Measurements from ENCODE around the gene ABI1.

ABI1 gene

DNA sequence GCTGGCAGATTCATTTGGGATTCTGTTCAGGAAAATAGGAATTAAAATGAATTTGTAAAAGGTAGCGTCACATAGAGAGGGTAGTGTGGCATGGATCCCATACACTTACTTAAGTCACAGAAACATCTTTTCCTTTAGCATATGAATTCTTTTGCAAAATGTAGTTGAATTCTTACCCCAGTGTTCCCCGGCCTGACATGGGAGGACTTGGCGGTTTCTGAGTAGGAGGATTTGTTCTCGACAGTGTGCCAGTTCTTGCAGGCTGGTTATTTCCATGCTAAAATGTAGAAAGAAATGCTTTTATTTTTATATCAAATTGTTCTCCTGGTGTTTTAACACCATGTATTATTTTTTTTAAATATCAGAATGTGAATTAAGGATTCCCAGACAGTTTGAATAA lies 90.7 kb downstream of the ABI1 start:
- DNase-seq (ENCODE audit: low spot score), result no peak

DNA sequence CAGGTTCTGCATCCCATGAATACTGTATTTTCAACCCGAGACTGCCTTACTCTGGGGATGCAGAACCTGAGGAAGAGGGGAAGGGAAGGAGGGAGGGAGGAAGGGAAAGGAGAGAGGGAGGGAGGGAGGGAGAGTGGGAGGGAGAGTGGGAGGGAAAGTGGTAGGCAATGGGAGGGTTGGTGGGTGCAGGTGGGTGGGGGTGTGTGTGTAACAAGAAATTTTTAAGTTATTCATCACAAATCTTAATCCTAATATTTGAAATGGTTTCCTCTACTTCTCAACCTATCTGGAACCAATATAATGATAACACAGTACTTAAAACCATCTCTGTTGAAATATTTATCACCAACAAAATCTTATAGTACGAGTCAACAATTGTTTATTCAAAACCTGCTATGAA lies 95.2 kb downstream of the ABI1 start:
- DNase-seq (ENCODE audit: low spot score), result no peak

DNA sequence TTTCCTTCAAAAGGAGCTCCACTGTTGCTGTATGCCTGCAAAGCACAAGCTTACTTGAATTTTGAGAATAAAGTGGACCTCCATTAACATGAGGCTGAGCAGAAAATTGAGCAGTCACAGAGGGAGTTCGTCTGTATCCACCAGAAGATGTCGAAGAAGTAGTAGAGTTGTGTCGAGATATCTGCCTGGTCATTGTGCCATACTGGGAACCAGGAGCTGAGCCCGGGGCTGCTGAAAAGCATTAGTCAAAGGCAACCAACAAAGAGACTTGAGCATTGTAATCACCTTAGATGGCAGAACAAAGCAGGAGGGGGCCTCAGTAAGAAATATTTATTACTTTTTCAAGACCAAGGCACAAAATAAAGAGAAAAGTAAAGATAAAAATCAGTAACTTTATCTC lies 101.8 kb downstream of the ABI1 start:
- DNase-seq (ENCODE audit: low spot score), result no peak

DNA sequence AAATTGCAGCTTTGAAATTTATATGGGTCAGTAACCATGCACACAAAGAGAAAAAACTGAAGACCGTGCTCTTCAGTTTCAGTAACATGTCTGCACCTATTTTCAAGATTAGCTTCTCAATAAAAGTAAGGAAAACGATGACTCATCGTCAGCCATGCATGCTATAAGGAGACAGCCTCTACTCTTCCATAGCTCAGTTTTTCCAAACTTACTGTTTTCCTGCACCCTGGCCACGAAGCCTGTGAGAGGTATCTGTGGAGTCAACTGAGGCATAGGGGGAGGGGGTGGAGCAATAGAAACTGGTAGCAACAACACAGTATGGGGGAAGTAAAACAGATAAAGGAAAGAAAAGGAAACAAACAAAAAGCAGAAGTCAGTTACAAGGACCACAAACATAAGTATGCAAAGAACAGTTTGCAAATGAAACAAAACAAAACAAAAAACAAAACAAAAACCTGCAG lies 105.3 kb downstream of the ABI1 start:
- no peak for DNase-seq (ENCODE audit: low spot score)

DNA sequence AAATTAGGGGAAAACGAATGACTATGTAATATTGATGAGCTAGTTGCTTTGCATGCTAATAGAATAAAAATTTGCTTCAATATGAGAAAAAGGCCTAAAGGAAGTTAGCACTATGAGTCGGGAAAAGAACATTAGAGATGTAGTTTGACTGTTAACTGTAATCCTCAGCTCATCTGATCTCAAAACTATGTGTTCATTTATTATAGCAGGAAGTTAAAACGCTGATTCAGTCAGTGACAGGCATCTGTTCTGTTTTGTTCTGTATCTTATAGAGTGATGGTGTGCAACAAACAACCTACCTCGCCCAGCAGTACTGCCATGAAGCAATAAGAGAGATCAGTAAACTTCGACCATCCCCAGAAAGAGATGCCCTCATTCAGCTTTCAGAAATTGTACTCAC lies 114.7 kb downstream of the ABI1 start:
- no peak for DNase-seq (ENCODE audit: low spot score)

DNA sequence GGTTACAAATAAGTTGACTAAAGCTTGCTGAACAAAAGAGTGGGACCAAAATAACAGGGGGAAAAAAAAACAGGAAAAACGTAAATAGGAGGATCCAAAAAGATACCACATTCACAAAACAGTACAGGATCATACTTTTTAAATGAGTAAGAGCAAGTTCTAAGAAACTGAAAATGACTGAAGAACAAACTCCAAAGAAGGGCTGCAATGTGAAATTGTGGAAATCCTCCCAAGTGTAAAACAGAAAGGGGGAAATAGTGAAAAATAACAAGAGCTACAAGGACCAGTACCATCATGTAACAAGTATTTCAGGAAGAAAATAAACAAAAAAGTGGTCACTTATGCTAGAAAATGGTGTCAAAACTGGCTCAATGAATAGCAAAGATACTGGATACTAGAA lies 116.9 kb downstream of the ABI1 start:
- DNase-seq (ENCODE audit: low spot score), result no peak

DNA sequence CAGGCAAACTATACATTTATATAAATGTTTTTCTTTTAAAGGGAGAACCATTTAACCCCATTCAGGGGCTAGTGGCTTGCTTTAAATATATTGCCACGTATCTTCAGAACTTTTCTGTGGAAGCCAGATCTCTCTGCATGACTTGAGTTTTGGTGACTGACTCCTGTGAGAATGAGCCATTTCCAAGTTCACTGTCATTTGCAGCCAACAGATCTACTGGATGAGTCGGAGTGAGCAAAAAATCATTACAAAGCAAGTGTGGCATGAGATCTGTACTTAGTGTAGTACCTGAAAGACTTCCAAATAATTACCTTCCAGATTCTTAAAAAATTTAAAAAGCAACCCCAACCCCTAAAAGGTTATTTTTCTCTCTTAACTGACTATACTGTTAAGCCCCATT lies 117.7 kb downstream of the ABI1 start:
- DNase-seq (ENCODE audit: low spot score), result no peak

DNA sequence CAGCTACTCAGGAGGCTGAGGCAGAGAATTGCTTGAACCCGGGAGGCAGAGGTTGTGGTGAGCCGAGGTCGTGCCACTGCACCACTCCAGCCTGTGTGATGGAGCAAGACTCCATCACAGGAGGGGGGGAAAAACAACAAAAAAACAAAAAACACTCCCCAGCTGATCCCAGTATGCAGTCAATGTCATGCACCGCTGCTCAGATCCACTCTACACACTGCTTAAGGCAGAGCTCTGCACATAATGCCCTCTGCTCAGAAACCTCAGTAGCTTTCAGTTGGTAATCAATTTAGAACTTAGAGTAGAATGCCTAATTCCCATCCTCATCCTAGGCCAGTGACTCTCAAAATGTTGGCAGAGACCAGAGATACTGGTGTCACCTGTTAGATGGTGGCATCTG lies 119.4 kb downstream of the ABI1 start:
- no peak for DNase-seq (ENCODE audit: low spot score)

DNA sequence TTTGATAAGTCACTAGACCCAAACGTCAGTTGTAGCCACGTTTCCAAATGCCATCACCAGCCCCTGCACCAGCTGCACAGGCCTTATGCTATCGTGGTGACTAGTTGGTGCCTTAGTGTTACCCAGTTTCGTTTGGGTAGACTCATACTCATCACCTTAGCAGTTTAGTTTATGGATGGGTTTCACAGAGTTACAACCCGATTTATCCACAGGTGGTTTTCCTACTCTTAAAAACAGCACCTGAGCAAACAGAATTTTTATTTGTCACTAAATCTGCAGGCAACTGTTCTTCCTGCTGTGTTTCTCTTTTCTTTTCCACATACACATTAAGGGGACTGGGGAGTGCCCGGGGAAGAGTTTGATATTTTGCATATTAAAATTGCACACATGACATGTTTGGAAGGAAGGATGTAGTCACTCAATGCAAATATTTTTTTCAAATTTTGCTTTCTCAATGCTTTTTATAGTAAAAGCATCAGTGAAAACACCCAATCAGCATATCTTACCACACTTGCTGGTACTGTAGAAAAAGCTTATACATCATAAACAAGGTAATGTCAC lies 121.6 kb downstream of the ABI1 start:
- DNase-seq (ENCODE audit: low spot score), result no peak

DNA sequence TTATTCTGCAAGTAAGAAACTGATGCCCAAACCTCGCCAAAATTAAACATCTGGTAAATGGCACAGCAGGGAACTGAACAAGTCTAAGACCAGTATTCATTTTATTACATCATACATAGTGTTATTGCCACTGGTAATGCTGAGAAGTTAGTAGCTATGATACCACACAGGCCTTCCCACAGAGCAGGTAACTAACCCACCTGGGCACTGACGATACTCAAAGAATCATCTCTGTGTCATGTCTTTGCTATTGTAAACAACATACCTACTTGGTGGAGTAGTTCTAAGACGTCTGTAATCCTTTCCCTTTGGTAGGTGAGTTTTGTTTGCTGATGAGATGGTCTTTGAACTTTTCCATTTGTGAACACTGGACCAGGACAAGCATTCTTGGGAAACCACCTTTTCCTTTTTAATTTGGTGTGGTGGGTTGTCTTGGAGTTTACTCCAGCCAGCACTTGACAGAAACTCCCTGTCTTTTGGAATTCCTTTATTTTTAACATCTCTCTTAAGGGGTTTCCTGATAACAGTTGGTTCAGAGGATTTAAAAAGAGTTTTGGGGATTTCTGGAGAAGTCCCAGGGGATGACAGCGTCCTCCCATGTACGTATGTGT lies 122.4 kb downstream of the ABI1 start:
- DNase-seq (ENCODE audit: low spot score), result no peak

DNA sequence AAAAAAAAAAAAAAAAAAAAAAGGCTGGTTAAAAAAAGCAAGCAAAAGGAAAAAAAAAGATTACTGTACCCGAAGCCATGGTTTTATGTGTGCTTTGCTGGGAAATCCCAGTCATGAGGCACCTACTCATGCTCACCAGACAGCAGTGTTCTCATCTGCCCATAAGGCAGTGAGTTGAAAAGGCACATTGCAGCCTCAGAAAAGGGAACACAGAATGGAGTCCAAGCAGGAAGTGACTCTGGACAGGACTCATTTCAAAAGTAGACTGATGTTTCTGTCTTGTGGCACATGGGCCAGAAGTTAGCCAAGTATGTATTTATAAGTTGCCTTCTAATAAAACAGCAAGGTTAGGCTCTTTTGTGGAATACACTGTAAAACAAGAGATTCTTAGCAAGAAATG lies 123.0 kb downstream of the ABI1 start:
- peak; percentile 38 for DNase-seq (ENCODE audit: low spot score)

DNA sequence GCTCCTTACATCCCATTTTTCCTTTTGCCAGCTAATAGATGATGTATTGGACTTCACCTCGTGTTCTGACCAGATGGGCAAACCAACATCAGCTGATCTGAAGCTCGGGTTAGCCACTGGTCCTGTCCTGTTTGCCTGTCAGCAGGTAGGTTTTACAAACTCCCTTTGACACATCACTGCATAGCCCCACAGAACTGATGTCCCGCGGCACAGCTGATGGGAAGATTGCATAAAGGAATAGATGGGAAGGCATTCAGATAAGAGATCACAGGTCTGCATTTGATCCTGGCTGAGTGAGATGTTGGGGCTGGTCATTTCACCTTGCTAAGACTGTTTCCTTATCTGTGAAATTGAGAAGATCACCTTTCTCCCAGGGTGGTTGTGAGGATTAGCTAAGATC lies 125.3 kb downstream of the ABI1 start:
- no peak for DNase-seq (ENCODE audit: low spot score)

DNA sequence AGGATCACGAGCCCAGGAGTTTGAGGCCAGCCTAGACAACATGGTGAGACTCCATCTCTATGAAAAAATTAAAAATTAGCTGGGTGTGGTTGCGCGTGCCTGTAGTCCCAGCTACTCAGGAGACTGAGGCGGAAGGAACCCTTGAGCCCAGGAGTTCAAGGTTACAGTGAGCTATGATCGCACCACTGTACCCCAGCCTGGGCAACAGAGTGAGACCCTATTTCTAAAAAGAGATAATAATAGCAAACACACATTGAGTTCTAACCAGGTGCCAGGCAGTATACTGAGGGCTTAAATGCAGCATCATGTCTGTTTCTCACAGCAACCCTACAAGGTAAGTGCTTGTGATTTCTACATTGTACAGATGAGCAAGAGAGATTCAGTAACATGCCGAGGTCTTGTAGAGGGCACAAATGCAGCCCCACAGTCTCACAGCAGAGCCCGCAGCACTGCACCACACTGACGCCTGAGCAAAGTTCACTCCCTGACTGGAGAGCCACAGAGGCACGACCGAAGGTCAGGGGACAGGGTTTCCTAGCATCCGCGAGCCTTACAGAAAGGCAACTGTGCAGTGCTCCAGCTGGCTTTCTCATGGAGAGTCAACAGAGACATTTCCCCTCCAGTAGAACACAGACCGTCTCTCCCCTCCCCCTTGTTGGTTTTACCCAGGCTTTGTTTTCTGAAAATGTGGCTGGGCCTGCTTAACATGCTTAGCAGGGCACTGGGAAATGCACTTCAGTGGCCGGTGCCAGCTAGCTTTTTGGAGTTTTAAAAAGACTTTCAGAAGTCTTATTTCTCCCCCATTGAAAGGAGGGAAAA lies 126.8 kb downstream of the ABI1 start:
- no peak for DNase-seq (ENCODE audit: low spot score)

DNA sequence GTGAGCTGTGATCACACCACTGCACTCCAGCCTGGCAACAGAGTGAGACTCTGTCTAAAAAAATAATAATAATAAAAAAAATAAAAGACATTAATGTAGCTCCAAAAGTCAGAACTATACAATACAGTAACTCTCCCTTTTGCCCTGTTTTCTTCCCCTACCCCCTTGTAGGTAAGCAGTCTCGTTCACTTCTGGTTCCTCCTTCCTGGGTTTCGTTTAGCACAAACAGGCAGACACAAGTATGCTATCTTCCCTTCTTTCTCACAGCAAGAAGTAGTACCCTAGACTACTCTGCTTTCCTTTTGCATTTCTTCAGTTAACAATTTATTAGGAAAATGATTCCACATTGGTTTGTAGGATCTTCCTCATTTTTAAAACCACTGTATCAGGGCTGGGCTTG lies 130.2 kb downstream of the ABI1 start:
- no peak for DNase-seq (ENCODE audit: low spot score)

DNA sequence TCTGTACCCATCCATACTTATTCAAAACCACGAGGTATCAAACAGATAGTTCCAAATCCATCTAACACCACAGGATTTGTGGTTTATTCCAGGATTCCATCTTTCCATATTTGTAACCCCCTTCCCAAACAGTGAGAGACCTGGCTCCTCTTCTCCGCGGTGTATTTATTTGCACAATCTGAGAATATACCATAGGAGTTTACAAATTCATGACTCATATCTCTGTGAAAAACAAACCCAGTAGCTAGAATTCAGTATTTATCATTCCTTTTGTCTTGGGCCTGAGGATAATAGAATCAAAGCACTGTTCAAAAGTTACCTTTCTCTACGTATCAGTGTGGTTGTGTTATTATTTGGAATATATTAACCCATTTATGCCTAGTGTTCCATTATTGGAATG lies 131.4 kb downstream of the ABI1 start:
- DNase-seq (ENCODE audit: low spot score), result no peak

DNA sequence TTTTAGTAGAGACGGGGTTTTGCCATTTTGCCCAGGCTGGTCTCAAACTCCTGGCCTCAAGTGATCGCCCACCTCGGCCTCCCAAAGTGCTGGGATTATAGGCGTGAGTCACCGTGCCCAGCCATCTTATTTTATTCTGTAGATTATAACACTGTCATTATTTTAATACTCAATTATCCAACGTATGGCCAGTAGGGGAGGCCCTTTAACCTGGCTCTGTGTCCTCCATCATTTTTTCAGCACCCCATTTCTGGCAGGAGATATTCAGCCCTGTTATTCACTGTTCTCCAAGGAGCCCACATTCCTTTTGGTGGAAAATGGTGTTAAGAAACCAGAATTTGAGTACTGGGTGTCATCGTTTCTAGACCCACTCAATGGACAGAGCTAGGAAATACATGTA lies 131.8 kb downstream of the ABI1 start:
- no peak for DNase-seq (ENCODE audit: low spot score)

DNA sequence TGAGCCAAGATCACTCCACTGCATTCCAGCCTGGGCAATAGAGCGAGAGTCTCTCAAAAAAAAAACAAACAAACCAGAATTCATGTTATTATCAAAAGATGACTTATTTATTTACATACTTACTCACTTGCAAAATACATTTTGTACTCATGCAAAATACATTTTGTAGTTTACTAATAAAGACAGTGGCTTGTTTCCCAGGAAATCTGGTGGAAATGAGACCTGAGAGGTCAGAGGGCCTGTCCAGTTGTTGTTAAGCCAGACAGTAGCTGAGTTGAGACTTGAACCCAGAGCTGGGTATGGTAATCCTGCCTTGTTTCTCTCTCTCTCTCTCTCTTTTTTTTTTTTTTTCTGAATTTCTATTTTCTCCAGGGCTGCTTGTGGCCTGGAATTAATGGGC lies 133.8 kb downstream of the ABI1 start:
- DNase-seq (ENCODE audit: low spot score), result no peak

DNA sequence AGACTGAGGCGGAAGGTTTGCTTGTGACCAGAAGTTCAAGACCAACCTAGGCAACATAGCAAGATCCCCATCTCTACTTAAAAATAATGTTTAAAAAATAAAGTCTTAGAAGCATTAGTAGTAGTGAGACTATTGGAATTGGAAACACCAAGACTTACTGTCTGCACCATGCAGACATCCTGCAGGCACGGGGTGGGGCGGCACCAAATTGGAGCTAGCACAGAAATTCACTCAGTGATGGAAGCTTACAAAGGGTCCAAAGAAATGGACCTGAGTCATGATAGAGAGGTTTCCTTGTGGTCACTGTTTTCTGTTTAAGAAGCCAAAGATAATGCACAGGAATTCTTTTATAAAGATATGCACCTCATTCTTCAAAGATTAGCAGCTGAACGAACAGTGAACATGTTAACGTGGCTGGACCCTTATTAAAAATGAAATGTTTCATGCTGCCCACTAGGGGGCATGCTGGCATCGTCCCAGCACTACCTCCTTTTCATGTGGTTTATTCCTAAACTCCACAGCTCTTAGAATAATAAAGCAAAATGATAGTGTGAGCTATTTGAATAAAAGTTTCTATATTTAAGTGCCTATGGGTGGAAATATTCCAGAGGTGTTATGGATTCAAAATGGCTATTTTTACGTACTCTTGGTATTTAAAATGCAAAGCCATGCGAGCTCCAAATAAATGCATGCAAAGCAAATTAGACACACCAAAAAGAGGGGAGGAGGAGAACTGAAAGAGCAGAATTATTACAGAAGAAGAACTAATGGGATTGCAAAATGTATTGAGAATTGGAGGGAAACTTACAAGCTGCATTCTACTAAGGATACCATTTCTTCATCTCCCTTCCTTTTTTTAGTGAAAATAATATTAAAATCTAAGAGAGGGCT lies 134.7 kb downstream of the ABI1 start:
- DNase-seq (ENCODE audit: low spot score), result peak; percentile 78

DNA sequence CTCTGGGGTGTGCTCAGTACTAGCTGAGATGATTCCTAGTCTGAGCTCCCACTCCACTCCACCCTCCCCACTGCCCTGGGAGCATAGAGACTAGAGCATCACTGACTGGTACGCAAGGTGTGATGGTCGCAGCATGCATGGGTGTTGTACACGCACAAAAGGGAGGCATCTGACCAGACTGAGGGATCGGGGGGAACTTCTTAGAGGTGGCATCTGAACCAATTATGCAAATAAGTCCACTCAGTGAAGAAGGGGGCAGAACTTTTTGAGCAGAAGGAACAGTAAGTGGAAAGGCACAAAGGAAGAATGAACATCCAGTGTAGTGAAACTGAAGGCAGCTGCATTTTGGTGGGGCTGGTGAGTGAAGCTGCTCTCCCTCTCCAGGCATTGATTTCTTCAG lies 137.7 kb downstream of the ABI1 start:
- DNase-seq (ENCODE audit: low spot score), result no peak

DNA sequence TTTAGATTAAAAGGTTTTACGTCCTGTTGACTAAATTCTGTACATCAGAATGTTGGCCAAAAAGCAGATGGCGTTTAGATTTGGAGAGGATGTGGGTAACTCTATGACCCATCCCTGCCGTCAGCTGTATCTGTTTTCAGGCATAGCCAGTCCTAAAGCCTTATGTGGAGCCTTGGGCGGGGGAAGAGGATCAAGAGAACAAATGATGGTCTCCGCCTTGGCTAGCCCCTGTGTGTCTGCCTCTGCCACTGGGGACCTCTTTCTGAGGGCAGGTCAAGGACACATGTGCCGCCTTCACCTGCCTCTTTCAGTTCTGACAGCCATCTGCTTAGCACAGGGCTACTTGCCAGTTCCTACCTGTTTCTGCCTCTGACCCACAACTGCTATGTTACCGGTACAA lies 139.2 kb downstream of the ABI1 start:
- DNase-seq (ENCODE audit: low spot score), result no peak

DNA sequence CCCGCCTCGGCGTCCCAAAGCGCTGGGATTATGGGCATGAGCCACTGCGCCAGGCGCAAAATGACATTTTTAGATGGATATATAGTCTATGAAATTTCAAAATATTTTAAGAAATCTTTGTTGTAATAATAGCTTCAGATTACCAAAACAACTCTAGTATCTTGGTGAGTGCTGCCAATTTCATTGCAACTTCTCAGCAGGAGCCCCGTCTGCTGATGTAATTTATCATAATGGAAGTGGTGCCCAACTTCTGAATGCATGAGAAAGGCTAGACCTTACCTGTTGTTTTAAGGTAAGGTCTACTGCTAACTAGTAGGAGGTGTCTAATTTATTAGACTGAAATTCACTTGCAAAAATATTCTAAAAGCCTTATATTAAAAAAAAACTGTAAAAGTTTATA lies 143.3 kb downstream of the ABI1 start:
- no peak for DNase-seq (ENCODE audit: low spot score)

DNA sequence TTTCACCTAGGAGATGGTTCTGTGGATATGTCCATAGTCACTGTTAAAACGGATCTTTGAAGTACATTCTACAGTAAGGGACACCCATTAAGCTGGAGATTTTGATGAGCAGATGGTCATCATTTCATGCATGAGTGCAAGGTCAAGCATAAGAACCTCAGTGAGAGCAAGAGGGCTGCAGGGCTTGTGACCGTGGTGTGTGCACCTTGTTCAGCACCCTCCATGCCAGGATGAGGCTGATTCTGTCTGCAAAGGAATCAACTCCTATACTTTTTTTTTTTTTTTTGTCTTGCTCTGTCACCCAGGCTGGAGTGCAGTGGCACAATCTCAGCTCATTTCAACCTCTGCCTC lies 145.6 kb downstream of the ABI1 start:
- no peak for DNase-seq (ENCODE audit: low spot score)
